ENCODE results near the gene AGPAT3.

Gene AGPAT3

DNA sequence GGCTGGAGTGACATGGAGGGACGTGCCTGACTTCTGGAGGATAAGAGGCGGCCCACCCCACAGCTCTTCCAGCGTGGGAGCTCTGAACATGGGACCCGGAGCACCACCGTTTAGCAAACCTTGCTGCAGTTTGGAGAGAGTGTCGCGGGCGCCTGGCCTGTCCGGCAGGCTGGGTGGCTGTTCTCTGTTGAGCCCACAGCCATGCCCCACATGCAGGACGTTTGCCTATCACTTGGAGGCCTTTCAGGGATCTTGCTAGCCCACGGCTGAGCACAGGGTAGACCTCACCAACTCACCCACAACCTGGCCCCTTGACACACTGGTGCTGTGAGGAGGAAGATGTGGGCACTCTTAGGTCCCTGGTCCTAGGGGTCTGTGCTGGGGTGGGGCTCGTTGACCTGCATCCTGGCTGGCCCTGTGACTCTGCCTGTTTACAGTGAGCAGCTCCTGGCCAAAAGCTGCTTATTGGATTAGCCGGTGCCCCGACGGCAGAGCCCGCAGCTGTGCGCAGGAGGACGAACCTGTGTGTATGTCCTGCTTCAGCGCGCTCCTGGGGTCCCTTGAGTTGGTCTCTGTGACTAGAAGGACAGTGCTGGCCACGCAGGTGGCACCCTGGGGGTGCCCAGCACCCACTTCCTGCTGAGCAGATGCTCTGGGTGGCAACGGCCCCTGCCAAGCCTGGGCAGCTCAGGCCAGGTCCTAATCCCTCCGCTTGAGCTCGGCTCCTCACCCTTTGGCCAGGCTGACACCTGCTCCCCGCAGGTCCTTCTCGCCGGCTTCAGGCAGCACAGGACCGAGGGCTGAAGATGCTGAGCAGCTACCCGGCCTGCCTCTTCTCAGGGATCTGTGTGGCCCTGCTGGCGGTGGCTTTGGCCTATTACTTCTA, 74.7 kb downstream of the AGPAT3 start:
- DNase-seq, result no peak

DNA sequence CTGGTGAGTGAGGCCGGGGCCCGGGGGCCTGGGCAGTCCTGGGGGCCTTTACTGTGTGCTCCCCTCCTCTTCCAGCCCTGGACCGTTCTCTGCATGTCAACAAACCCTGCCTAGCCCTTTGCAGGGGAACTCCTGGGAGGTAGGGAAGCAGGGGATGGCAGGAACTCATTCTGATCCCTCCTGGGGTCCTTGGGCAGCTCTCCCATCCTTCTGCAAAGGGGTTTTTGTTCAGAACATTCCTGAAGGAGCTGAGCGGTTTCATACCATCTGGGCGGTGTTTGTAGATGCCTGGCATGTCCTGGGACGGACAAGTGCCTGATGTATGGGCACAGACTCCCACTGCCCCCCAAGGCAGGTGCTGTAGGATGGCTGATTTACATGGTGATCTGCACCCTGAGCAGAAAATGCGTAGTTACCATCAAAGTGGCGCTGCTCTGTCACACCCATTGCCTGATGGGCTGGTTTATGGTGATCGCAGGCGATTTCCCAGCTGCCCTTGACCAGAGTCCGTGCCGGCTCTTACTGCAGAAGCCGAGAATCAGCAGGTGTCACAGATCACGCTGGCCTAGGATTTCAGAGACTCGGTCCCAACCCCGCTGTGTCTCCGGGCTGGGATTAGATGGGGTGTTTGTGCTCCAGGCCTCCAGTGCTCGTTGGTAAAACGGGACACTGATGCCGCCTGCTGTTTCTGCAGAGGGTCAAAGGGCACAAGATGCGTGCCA, 75.5 kb downstream of the AGPAT3 start:
- DNase-seq, result no peak

DNA sequence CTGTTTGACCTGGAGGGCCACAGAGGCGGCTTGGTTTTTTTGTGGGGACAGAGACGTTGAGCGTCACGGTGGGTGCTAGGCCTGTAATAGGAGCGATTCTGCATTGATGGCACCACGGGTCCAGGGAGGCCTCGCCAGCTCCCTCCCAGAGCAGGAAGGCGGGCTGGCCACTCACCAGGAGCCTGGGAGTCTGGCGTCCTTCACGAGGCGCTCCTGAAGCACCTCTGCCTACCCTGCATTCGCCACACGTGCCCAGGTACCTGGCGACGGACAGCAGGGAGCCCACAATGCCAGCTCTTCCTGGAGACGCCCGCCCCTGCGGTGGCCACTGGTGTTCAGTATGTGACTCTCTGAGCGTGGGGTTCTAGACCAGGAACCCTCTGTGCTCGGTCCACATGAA, 77.2 kb downstream of the AGPAT3 start:
- no peak for DNase-seq

DNA sequence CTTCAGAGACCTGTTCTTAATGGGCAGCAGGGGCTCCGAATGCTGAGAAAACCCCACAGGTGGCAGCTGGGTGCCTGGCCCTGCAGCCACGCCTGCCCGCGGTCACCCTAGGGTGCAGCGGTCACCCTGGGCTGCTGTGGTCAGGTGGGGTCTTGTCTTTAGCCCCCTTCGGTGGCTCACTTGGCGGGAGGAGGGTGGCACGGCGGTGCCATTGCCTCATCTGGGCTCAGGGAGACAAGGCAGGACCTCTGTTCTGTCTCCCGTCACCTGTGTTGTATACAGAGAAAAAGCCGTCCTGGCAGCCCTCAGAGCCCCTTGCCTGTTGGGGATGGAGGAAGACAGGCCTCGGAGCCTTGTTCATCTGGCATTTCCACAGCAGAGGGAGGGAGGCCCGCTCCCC, 77.6 kb downstream of the AGPAT3 start:
- DNase-seq, result no peak

DNA sequence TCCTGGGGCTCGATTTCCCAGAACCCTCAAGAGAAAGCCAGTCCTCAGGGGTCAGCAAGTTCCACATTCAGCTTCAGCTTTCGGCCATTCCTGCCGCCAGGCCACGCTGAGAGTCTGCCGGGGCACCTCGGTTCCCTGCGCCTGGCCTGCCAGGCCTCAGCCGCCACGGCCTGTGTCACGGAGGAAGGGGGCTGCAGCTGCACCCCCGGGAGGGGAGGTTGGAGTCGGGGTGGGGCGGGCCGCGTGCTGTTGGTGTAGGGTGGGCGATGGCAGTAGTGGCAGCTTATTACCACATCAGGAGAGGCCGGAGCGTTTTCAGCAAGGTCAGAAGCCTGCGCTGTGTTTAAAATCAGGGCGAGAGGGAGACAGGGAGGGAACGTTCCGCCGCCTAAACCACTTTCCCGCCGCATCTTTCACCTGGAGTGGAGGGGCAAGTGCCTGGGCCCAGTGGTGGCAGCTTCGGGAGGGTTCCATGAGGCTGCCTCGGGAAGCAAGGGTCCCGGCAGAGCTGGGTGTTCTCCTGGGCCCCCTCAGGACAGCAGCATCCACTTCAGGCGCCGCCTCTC, 78.6 kb downstream of the AGPAT3 start:
- no peak for DNase-seq

DNA sequence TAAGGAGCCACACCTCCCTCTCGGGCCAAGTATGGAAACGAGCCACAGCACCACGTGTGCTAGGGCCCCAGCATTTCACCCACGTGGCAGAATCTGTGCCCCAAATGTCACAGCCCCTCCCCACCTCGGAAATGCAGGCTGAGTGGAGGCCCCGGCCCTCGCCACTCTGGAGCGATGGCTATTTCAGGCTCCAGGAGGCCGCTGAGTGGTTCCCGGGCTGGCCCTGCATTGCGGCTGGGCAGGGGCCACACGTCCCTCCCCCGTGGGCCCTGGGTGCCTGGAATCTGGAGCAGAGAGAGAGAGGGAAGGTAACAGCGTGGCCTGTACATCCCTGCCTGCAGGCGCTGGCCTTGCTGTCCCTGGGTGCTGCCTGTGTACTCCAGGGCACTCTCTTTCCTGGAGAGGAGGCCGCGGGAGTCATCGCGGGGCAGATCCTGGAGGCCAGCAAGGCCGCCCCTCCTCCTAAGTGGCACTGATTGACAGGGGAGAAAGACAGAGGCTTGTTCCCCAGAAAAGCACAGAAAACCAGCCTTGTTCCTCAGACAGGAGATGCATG, 79.1 kb downstream of the AGPAT3 start:
- no peak for DNase-seq

DNA sequence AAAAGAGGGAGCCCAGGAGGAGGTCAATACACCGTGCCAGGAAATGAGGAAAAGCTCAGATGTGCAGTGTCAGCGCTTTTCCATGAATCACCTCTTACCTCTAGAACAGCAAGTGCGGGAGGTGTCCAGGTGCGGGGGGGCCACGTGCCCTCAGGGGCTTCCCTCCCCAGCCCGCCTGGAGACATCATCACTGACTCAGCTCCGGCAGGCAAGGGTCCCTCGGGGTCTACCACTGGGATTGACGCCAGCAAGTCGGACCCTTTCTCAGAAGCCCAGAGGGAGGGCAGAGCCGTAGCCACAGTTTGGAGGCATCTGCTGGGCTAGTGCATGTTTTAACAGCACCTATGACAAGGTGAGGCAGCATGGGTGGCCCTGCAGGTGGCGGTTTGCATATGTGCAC, 79.7 kb downstream of the AGPAT3 start:
- no peak for DNase-seq

DNA sequence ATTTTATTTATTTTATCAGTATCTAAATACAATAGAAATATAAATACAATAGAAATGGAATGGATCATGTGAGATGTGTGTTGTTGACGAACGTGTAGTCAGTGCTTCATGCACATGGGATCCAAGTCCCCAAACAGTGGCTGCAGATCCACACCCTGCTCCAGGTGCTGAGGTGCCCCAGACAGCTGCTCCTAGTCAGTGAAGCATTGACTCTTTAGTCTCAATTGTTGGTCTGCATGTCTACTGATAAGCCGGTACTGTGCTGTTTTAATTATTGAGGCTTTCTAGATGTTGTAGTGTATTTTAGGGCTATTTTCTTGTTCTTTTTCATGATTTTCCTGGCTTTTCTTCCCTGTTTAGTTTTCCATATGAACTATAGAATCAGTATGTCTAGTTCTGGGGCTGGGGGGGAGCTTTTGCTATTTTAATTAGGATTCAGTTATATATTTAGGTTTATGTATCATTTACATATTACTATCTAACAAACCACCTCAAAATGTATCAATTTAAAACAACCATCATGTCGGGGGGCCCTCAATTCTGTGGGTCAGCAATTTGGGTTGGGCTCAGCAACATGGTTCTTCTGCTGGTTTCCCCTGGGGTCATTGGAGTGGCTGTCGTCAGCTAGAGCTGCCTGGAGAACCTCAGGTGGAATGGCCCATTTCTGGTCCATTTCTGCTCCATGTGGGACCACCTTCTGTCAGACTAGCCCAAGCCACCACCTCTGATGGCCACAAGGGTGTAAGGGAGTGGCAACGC, 83.9 kb downstream of the AGPAT3 start:
- no peak for DNase-seq

DNA sequence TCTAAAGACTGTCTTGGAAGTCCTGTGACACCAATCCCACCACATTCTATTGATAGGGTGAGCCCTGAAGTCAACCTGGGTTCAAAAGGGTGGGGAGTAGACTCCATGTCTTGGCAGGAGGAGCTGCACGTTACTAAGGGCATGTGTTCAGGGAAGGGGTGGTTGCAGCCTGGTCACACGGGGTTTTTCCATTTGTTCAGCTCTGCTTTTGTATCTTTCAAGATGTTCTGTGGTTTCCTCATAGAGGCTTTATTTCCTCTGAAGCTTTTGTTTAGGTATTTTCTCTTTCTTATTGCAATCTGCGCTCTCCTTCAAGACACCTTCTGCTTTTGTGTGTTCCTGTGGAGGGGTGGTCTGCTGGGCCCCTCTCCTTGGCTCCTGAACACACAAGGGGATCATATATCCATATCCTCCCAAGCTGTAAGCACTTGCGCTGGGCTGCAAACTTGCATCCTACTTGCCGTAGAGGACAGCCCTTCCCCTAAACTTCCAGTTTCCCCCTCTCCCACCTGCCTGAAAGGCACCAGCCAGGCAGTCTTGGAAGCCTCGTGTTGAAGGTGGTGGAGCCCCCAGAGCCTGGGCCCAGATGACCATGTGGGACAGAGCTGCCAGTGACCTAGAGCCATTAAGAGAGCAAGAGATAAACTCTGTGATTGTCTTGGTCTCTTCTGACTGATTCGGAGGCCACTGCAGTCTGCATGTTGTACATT, 84.6 kb downstream of the AGPAT3 start:
- DNase-seq, result no peak

DNA sequence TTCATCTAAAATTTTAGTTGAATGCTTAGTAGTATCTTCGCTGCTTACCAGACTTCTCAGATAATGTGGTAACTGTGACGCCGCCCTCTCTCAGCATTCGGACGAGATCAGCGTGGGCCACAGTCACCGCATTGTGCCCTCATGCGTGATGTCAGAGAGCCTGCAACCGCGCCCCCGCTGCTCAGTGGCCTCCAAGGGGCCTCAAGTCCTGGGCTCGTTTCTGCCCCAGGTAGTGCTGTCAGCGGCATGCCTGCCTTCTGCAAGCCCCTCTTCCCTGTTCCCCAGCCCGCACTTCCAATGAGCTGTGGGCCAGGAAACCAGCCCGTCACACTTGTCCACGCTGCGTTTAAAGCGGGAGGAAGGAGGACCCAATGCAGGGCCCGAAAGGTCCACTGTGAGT, 85.5 kb downstream of the AGPAT3 start:
- no peak for DNase-seq

DNA sequence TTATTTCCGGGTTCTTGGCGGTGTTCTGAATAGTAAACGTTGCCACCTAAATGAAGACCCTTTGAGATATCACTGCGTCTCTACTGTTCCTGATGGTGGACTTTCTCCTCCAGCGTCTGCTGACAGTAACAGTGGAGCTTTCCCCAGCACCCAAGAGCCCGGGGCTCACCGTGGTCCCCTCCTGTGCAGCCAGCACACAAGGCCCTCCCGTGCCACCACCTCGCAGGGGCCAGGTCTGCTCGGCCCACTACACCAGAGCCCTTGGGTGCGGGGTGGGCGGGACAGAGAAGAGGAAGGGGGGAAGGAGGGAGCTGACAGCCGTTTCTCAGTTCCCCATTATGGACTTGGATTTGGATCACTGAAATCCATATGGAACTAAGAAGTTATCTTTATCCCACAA, 85.9 kb downstream of the AGPAT3 start:
- no peak for DNase-seq

DNA sequence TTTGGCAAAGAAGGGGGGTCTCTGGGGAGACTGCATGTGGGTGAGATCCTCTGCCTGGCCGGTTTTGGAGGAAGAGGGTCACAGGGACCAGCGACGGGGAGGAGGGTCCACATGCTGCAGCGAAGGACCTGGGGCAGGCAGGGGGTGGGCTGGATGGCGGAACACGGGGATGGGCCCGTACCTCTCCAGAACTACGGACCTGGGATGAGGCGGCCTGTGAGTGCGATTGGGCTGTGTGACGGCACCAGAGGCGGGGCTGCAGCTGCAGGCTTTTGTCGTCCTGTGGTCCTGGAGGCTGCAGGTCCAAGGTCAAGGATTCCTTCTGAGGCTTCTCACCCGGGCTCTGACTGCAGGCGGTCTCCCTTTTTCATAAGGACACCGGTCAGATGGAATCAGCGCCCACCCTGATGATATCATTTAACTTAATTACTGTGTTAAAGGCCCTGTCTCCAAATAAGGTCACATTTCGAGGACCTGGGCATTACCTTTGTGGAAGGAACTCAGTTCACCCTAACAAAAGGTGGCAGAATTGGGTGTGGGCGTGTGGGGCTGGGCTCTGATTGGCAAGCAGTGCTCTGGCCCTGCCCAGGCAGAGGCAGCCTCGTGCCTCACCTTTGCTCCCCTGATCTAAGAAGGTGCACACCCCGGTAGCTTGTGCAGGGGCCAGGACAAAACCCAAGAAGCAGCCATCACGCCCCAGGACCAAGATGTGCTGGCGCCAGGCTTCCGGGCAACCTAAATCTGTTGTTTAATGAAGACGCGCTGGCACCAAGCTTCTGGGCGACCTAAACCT, 87.1 kb downstream of the AGPAT3 start:
- no peak for DNase-seq

DNA sequence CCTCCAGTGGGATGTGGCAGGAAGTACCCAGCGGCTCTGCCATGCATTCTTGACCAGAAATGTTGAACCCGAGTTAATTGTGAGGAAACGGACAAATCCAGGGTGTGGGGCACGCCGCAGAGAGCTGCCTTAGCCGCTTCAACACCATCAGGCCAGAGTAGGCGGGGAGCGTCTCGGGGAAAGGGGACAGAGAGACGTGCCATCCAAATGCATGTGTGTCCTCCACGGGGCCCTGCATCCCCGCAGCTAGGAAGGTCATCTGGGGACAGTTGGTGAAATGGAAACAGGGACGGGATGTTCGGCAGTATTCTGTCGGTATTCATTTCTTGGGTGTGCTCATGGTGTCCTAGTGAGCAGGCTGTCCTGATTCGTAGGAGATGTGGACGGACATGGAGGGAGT, 88.0 kb downstream of the AGPAT3 start:
- DNase-seq, result no peak

DNA sequence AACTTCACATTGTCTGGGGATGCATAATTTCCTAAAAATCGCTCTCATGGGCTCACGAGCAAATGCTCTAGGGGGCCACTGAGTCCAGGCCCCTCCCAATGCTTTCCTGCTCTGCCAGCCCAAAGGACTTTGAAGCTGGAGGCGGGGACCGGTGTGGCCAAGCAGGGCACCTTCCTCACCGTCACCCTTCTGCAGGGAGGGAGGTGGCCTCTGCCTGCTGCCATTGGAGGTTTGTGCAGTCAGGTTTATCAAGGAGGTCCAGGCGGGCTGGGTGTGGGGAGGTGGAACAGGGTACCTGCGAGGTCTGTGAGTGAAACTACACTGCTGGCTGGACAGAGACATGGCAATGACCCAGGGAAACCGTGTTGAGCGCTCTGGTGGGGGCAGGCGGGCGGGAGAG, 89.0 kb downstream of the AGPAT3 start:
- no peak for DNase-seq

DNA sequence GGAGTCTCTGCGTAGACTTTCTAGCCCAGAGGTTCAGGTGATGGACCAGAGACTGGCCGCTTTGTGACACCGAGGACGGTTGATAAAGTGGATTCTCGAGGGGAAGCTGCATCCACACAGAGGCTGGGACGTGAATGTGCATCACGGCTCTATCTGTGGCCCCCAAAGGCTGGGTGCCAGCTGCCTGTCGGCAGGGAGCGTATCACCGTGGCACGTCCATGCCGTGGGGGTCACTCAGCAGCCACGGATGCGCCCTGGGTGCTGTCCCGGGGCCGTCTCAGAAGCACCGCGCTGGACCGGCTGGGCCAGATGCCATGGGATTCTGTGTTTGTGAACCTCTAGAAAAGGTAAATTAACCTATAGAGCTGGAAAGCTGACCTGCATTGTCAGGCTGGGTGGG, 89.9 kb downstream of the AGPAT3 start:
- no peak for DNase-seq

DNA sequence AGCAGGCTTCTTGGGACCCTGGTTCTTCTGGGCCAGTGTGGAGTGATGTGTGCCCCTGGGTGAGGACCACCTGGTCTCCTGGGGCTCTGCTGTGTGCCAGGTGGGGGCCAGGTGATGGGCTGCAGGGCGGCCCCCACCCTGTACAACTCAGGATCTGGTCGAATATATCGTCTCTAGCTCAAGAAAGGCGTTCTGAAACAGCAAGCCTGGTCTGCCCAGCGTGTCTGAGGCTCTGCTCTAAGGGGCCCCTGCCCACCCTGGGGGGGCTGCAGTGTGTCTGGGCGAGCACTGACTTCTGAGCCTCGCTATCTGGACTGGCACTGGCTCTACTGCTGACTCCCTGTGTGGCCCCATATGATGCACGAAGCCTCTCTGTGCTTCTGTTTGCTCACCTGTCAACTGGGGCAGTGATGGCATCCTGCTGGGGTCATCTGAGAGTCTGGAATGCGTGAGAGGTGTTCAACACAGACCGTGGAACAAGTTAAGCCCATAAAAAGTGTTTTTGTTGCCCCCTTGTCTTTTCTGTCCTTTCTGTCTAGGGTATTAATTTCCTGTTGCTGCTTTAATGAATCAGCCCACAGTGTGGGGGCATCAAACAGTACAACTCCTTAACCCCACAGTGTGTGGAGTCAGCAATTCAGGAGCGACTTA, 91.1 kb downstream of the AGPAT3 start:
- no peak for DNase-seq

DNA sequence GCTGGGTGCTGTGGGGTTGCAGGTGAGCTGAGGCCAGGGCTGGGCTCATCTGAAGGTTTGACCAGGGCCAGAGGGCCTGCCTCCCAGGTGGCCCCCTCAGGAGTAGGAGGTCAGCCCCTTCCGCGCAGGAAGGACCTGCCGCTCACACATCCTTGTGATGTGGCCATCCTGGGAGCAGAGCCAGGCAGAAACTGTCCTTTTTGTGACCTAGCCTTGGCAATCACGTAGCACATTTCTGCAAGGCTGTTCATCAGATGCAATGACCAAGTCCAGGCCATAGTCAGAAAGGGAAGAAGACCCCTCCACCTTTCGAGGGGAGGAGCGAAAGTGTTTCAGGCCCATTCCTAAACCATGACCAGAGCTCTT, 91.6 kb downstream of the AGPAT3 start:
- DNase-seq, result no peak

DNA sequence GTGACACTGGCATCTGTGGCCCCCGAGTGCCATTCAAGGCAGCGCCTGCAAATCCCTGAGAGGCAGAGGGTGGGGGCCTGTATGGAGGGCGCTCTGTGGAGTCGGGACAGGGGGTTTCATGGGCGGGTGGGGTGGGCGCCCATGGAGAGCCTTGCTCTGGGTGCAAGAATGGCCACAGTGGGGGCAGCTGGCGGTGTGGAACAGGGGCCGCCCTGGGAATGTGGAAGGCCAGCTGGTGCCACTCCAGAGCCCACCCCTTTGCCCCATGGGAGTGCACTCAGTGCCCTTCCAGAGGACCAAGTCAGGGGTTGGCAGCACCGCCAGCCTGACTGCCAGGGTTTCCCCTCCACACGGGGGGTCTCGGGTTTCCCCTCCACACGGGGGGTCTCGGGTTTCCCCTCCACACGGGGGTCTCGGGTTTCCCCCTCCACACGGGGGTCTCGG, 92.1 kb downstream of the AGPAT3 start:
- DNase-seq, result no peak

DNA sequence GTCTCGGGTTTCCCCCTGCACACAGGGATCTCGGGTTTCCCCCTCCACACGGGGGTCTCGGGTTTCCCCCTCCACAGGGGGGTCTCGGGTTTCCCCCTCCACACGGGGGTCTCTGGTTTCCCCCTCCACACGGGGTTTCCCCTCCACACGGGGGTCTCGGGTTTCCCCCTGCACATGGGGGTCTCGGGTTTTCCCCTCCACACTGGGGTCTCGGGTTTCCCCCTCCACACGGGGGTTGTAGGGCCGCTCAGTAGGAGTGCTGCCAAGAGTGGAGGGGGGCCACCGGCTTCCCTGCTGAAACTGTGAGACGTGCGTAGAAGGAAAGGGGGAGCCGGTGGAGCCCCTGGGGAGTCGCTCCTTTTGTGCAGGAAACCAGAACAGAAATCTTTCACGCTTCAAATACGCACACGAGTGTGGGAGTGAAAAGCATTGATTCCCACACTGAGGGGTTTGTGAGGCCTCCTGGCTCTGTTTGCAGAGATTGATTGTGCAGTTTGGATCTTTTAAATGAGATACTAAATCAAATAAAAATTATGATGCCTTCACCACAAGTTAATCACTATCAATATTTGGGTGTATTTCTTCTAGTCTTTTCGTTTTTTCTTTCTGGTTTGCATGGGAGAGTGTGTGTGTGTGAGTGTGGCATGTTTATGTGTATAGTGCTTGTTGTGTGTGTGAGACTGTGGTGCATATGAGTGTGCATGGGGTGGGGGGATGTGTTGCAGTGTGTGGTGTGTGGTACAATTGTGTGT, 92.8 kb downstream of the AGPAT3 start:
- no peak for DNase-seq

All from activated CD4-positive, alpha-beta T cell treated with anti-CD3 and anti-CD28 coated beads for 48 hours (primary cell).